H4 (cell line): ENCODE results near the gene EDDM13. TPM values are rescaled to one million over a fixed set of nuclear protein-coding genes. Genes with fewer than 3 reads are reported as not detected.
"Not testable (repeated sequence)": the region's sequence is repeated elsewhere in the genome, so short reads cannot be mapped to it uniquely, and the experiment has no call there.

Experiments
- DNase-seq: peaks from one replicate; pipeline ENCODE4 v3.0.0-alpha.2; 2015; ENCODE audit warnings: low spot score
- total RNA-seq: library from RNA; depleted of rRNA; stranded (reverse); fragments of >200 nt; shearing (Covaris generic); gene quantifications from 2 replicates; pipeline ENCODE4 v1.2.3, GENCODE V29; 2014; rRNA removed

Gene EDDM13
- total RNA-seq, 1 experiment from 2014 or later: not detected

GRCh38 chr19:56321254-56321988, 48.9 kb downstream of the EDDM13 start:
- no peak for DNase-seq

- no peak for DNase-seq
Observed at GRCh38 chr19:56321989-56322440, 49.5 kb downstream of the EDDM13 start.

- DNase-seq: no peak
Observed at GRCh38 chr19:56324436-56324835, 51.9 kb downstream of the EDDM13 start.

GRCh38 chr19:56332695-56333094, 60.1 kb downstream of the EDDM13 start:
- DNase-seq: no peak

GRCh38 chr19:56333506-56333905, 61.0 kb downstream of the EDDM13 start:
- peak; percentile 67 for DNase-seq

GRCh38 chr19:56335371-56335770, 62.8 kb downstream of the EDDM13 start:
- not testable (repeated sequence) for DNase-seq

- DNase-seq: not testable (repeated sequence)
Observed at GRCh38 chr19:56337077-56337476, 64.5 kb downstream of the EDDM13 start.

GRCh38 chr19:56339031-56339430, 66.5 kb downstream of the EDDM13 start:
- not testable (repeated sequence) for DNase-seq

GRCh38 chr19:56341948-56342347, 69.4 kb downstream of the EDDM13 start:
- no peak for DNase-seq

- DNase-seq: no peak
Observed at GRCh38 chr19:56347163-56347778, 74.7 kb downstream of the EDDM13 start.

- peak; percentile 38 for DNase-seq
Observed at GRCh38 chr19:56348289-56348877, 75.8 kb downstream of the EDDM13 start.

- peak; percentile 72 for DNase-seq
Observed at GRCh38 chr19:56350416-56351045, 78.0 kb downstream of the EDDM13 start.

- DNase-seq: no peak
Observed at GRCh38 chr19:56351208-56351607, 78.7 kb downstream of the EDDM13 start.

GRCh38 chr19:56355517-56355916, 83.0 kb downstream of the EDDM13 start:
- DNase-seq: no peak

- no peak for DNase-seq
Observed at GRCh38 chr19:56356944-56357343, 84.4 kb downstream of the EDDM13 start.

Other genes with a start within 250 kb of the EDDM13 start
- gene ZNF787, start 151.5 kb upstream of the EDDM13 start, total RNA-seq: 8.6 and 12.4 TPM in 2 replicates
- gene ZNF444, start 131.5 kb upstream of the EDDM13 start, total RNA-seq: 9.4 and 13.8 TPM in 2 replicates
- gene GALP, start 96.7 kb upstream of the EDDM13 start, total RNA-seq: 0.35 and 0.43 TPM in 2 replicates
- gene ZSCAN5B, start 75.0 kb upstream of the EDDM13 start, total RNA-seq: 0.04 and 0.25 TPM in 2 replicates
- not detected in 2 replicates for gene ZSCAN5C, start 70.5 kb upstream of the EDDM13 start, total RNA-seq
- gene ZSCAN5A, start 42.1 kb downstream of the EDDM13 start, total RNA-seq: 7.0 and 12.7 TPM in 2 replicates
- gene ZNF582, start 120.8 kb downstream of the EDDM13 start, total RNA-seq: 6.8 and 8.8 TPM in 2 replicates
- 10.6 and 12.4 TPM in 2 replicates for gene ZNF583, start 131.6 kb downstream of the EDDM13 start, total RNA-seq
- 2.9 and 6.4 TPM in 2 replicates for gene ZNF667, start 204.6 kb downstream of the EDDM13 start, total RNA-seq
- gene ZNF471, start 235.1 kb downstream of the EDDM13 start, total RNA-seq: 1.4 and 1.6 TPM in 2 replicates